Stomach smooth muscle (tissue), 2 donors: ENCODE measurements around the gene EXOC6.

Source experiments
- H3K27ac ChIP-seq: one replicate; pipeline ENCODE4 v1.7.0; 2013; ENCODE audit warnings: mild to moderate bottlenecking, low read length, inconsistent platforms
- H3K27me3 ChIP-seq, 2 donors: one replicate each; pipeline ENCODE4 v1.7.0; 2013; ENCODE audit warnings: low read length in 2 of 2; ENCODE audit not compliant: insufficient read depth in 2 of 2, control insufficient read depth in 1 of 2
- H3K36me3 ChIP-seq, 2 donors: one replicate each; pipeline ENCODE4 v1.7.0; 2013; ENCODE audit warnings: low read length in 2 of 2; ENCODE audit not compliant: control insufficient read depth in 2 of 2, insufficient read depth in 2 of 2
- H3K4me1 ChIP-seq: one replicate; pipeline ENCODE4 v1.7.0; 2013; ENCODE audit warnings: low read length; ENCODE audit not compliant: control insufficient read depth, insufficient read depth
- H3K4me3 ChIP-seq, 2 donors: one replicate each; pipeline ENCODE4 v1.7.0; 2013; ENCODE audit warnings: low read length in 2 of 2
- H3K9ac ChIP-seq, 2 donors: one replicate each; pipeline ENCODE4 v1.7.0; 2013; ENCODE audit warnings: low read length in 2 of 2, mild to moderate bottlenecking in 1 of 2
- H3K9me3 ChIP-seq, 2 donors: one replicate each; pipeline ENCODE4 v1.7.0; 2013; ENCODE audit warnings: low read length in 2 of 2; ENCODE audit not compliant: control insufficient read depth in 2 of 2
- donor health status: healthy.
- donor health status: Pancreatic carcinoma.

The EXOC6 gene

DNA sequence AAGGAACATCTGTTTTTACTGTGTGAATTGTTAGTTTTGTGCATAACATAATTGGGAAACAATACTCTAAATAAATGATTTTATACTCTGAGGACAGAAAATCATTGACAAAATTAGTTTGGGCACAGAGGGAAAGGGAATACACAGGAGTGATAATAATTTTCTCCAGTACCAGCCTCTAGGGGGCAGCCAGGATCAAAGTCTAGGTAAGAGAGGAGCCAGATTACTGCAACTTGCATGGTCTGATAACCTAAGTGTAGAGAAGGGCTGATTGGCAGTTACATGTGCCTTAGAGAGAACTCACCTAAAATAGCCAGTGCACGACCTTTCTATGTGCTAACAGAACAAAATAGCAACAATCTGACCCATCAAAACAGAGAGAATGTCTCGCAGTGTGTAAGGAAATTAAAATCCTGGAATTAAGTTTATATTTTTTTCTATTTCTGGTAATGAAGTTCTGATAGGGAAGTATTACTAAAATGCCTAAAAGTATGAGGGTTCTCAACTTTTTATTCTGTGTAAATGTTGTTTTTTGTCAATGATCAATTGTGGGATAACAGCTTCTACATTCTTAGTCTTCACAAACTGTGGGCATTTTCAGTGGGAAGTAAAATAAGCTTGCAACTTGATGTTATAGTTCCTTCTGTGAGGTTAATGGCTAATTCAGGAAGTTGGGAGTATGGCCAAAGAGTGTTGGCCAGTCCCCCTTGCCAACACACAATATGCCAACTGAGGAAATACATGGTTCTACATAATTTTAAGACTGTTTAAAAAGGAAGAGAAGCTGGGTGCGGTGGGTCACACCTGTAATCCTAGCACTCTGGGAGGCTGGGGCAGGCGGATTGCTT is 66.4 kb downstream of the EXOC6 start:
- Histone ChIP-seq H3K9ac (no peak overlapping the region), H3K36me3 (peaks cover 4 to 7% of the 10 kb centered on the region in 2 donors), H3K27me3 (no peaks in the 10 kb centered on the region), H3K4me1 (no peaks in the 10 kb centered on the region), H3K4me3 (no peak overlapping the region), H3K9me3 (no peaks in the 10 kb centered on the region), H3K27ac (no peak overlapping the region)

DNA sequence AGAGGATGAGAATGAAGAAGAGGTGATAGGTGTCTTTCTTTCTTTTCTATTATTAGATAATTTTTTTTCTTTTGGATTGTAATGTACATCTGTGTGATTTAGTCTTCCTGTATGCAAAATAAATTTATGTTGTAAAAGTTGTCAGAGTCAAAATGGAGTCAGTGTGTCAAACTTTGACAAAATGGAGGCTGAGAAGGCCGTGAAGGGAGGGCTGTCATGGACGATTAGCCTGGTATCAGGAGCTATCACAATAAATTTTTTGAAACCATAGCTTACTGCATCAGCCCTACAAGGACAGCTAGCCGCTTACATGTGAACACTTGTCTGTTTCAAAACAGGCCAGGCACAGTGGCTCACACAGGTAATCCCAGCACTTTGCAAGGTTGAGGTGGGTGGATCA is 67.6 kb downstream of the EXOC6 start:
- Histone ChIP-seq H3K4me1 (no peaks in the 10 kb centered on the region), H3K9me3 (no peaks in the 10 kb centered on the region), H3K36me3 (peaks cover 3 to 4% of the 10 kb centered on the region in 2 donors), H3K27me3 (no peaks in the 10 kb centered on the region), H3K9ac (no peak overlapping the region), H3K27ac (no peak overlapping the region), H3K4me3 (no peak overlapping the region)

DNA sequence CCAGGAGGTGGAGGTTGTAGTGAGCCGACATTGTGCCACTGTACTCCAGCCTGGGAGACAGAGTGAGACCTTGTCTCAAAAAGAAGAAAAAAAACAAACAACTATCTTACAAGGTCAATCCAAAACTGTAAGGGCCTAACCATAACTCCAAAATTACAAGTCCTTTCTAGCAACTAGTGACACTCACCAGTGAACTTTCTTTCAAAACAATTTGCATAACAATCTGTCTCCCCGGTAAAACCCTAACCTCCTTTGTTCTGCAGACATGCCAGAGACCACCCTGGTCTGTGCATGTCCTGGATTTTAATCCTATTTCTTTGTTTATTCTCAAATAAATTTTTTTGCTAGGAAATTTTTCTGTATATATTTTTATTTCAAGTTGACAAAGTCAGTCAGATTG is 68.1 kb downstream of the EXOC6 start:
- Histone ChIP-seq H3K9me3 (no peaks in the 10 kb centered on the region), H3K27me3 (no peaks in the 10 kb centered on the region)

GRCh38 chr10:92918603-92919002 is 70.3 kb downstream of the EXOC6 start:
- H3K9ac ChIP-seq, result no peak overlapping the region
- H3K4me1 ChIP-seq, result no peaks in the 10 kb centered on the region
- no peak overlapping the region for H3K27ac ChIP-seq
- no peaks in the 10 kb centered on the region for H3K27me3 ChIP-seq
- H3K9me3 ChIP-seq, result no peaks in the 10 kb centered on the region
- peaks cover 3 to 4% of the 10 kb centered on the region in 2 donors for H3K36me3 ChIP-seq
- no peak overlapping the region for H3K4me3 ChIP-seq

More for the DNA sequence above, 68.1 kb downstream of the EXOC6 start:
- no peak overlapping the region for H3K9ac ChIP-seq
- no peak overlapping the region for H3K4me3 ChIP-seq
- H3K4me1 ChIP-seq, result no peaks in the 10 kb centered on the region
- H3K27ac ChIP-seq, result no peak overlapping the region
- peaks cover 3 to 4% of the 10 kb centered on the region in 2 donors for H3K36me3 ChIP-seq

GRCh38 chr10:92920866-92921265 is 72.5 kb downstream of the EXOC6 start:
- no peak overlapping the region for H3K27ac ChIP-seq
- no peak overlapping the region for H3K9ac ChIP-seq
- no peaks in the 10 kb centered on the region for H3K4me1 ChIP-seq
- no peaks in the 10 kb centered on the region for H3K27me3 ChIP-seq
- no peaks in the 10 kb centered on the region for H3K9me3 ChIP-seq
- H3K4me3 ChIP-seq, result no peak overlapping the region
- peaks cover 2 to 3% of the 10 kb centered on the region in 2 donors for H3K36me3 ChIP-seq

DNA sequence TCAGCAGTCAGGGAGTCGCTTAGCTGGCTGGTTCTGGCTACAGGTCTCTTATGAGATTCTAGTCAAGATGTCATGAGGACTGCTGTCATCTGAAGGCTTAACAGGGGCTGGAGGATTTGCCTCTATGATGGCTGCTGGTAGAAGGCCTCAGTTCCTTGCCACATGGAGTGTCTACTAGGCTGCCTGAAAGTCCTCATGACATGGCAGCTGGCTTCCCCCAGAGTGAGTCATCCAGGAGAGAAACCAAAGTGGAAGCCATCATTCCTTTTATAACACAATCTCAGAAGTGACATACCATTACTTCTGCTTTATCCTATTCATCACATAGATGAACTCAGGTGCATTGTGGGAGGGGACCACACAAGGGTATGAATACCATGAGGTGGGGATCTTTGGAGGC is 75.1 kb downstream of the EXOC6 start:
- no peaks in the 10 kb centered on the region for H3K4me1 ChIP-seq
- peaks cover 0 to 2% of the 10 kb centered on the region in 2 donors for H3K36me3 ChIP-seq
- no peaks in the 10 kb centered on the region for H3K9me3 ChIP-seq
- H3K9ac ChIP-seq, result no peak overlapping the region
- no peak overlapping the region for H3K27ac ChIP-seq
- no peak overlapping the region for H3K4me3 ChIP-seq
- no peaks in the 10 kb centered on the region for H3K27me3 ChIP-seq

DNA sequence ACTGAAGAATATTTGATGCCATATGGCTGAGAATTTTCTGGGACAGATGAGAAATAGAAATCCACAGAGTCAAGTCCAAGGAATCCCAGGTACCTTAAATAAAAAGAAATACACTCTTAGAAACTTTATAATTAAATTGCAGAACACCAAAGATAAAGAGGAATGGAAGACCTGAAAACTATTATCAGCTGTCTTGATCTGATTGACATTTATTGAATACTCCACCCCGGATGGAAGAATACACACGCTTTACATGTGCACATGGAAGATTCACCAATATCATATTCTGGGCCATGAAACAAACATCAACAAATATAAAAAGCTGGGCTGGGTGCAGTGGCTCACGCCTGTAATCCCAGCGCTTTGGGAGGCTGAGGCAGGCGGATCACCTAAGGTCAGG is 81.6 kb downstream of the EXOC6 start:
- H3K4me1 ChIP-seq, result no peaks in the 10 kb centered on the region
- no peak overlapping the region for H3K4me3 ChIP-seq
- no peaks in the 10 kb centered on the region for H3K9me3 ChIP-seq
- H3K9ac ChIP-seq, result no peak overlapping the region
- no peak overlapping the region for H3K27ac ChIP-seq
- no peaks in the 10 kb centered on the region for H3K27me3 ChIP-seq
- peaks cover 0 to 10% of the 10 kb centered on the region in 2 donors for H3K36me3 ChIP-seq

DNA sequence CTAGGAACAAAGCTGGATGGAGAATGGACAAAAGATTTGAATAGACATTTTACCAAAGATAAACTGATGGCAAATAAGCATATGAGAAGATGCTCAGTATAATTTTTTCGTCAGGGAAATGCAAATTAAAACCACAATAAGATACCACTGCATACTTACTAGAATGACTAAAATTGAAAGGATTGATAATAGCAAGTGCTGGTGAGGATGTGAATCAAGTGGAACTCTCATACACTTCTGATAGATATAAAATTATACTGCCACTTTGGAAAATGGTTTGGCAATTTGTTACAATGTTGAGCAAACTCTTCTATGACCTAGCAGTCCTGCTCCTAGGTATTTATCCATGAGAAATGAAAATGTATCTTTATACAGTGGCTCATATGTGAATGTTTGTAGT is 83.3 kb downstream of the EXOC6 start:
- H3K36me3 ChIP-seq, result peaks cover 0 to 10% of the 10 kb centered on the region in 2 donors
- no peaks in the 10 kb centered on the region for H3K27me3 ChIP-seq
- no peak overlapping the region for H3K4me3 ChIP-seq
- no peak overlapping the region for H3K9ac ChIP-seq
- no peaks in the 10 kb centered on the region for H3K9me3 ChIP-seq
- no peaks in the 10 kb centered on the region for H3K4me1 ChIP-seq
- no peak overlapping the region for H3K27ac ChIP-seq

DNA sequence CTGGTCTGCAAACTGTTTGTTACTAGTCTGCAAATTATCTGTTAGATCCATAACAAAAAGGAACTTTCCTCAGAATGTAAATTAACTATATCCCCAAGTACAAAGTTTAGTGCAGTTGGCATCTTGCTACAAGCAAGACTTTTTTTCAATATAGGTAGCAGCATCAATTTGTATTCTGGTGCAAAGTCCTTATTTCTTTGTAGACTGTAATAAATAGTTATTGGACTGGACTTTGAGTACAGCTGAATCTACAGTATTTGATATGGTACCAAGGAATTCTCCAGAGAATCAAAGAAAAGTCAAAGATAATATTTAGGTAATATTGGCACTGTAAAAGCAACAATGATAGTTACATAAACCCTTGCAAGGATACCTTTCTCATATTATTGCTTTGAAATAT is 89.6 kb downstream of the EXOC6 start:
- H3K4me1 ChIP-seq, result no peaks in the 10 kb centered on the region

GRCh38 chr10:92938841-92939240 is 90.5 kb downstream of the EXOC6 start:
- Histone ChIP-seq H3K4me1 (no peaks in the 10 kb centered on the region), H3K27me3 (no peaks in the 10 kb centered on the region), H3K9me3 (no peaks in the 10 kb centered on the region), H3K4me3 (no peak overlapping the region), H3K27ac (no peak overlapping the region), H3K36me3 (peaks cover 0 to 4% of the 10 kb centered on the region in 2 donors), H3K9ac (no peak overlapping the region)

More for the DNA sequence above, 89.6 kb downstream of the EXOC6 start:
- Histone ChIP-seq H3K36me3 (peaks cover 0 to 4% of the 10 kb centered on the region in 2 donors), H3K27me3 (no peaks in the 10 kb centered on the region), H3K27ac (no peak overlapping the region), H3K9ac (no peak overlapping the region), H3K9me3 (no peaks in the 10 kb centered on the region), H3K4me3 (no peak overlapping the region)

DNA sequence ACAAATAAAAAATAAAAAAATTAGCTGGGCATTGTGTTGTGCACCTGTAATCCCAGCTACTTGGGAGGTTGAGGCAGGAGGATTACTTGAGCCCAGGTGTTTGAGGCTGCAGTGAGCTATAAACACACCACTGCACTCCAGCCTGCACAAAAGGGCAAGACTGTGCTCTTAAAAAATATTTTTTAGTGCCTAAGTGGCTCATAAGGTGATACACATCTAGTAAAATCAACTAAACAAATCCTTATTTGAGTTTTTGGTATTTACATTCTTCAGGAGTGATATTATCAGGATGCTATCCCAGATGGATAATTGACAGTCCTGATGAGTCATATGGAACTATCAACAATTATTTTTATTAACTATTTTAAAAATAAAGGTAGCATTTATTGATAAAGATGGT is 93.9 kb downstream of the EXOC6 start:
- no peaks in the 10 kb centered on the region for H3K9me3 ChIP-seq
- no peak overlapping the region for H3K27ac ChIP-seq
- no peaks in the 10 kb centered on the region for H3K4me1 ChIP-seq
- H3K36me3 ChIP-seq, result peaks cover 0 to 8% of the 10 kb centered on the region in 2 donors
- H3K27me3 ChIP-seq, result no peaks in the 10 kb centered on the region
- H3K4me3 ChIP-seq, result no peak overlapping the region
- H3K9ac ChIP-seq, result no peak overlapping the region
